OCI-LY1 (cell line): ENCODE results near the gene CNPY4.

Source experiments
- H2AFZ ChIP-seq: fragments of 200-600 bp; sonication (generic), shearing (Covaris generic); 2 replicates; pipeline ENCODE4 v1.6.0; 2014; ENCODE audit warnings: antibody characterized with exemption, mild to moderate bottlenecking, low read length
- H3F3A ChIP-seq: fragments of 200-600 bp; sonication (generic), shearing (Covaris generic); 2 replicates; pipeline ENCODE4 v1.6.0; 2014; ENCODE audit warnings: mild to moderate bottlenecking, antibody characterized with exemption, low read length, moderate library complexity; ENCODE audit not compliant: insufficient read depth
- H3K27ac ChIP-seq: fragments of 200-600 bp; sonication (generic); 2 replicates; pipeline ENCODE4 v1.5.1; 2014; ENCODE audit warnings: low read length, mixed run types, mild to moderate bottlenecking, low read depth; ENCODE audit not compliant: poor library complexity, severe bottlenecking
- H3K27me3 ChIP-seq: fragments of 200-600 bp; sonication (generic); 2 replicates; pipeline ENCODE4 v1.6.0; 2014; ENCODE audit warnings: antibody characterized with exemption, mild to moderate bottlenecking, low read length, moderate library complexity; ENCODE audit not compliant: insufficient read depth
- H3K36me3 ChIP-seq: fragments of 200-600 bp; sonication (generic); 2 replicates; pipeline ENCODE4 v1.6.1; 2014; ENCODE audit warnings: mild to moderate bottlenecking, antibody characterized with exemption, low read length, moderate library complexity, mixed read lengths; ENCODE audit not compliant: insufficient read depth
- H3K4me1 ChIP-seq: fragments of 200-600 bp; sonication (generic); 2 replicates; pipeline ENCODE4 v1.5.1; 2014; ENCODE audit warnings: mild to moderate bottlenecking, low read length, moderate library complexity; ENCODE audit not compliant: insufficient read depth, severe bottlenecking
- H3K4me2 ChIP-seq: fragments of 200-600 bp; sonication (generic), shearing (Covaris generic); 2 replicates; pipeline ENCODE4 v1.6.1; 2014; ENCODE audit warnings: low read length
- H3K4me3 ChIP-seq: fragments of 200-600 bp; sonication (generic); 2 replicates; pipeline ENCODE4 v1.5.1; 2014; ENCODE audit warnings: low read length, low read depth, mild to moderate bottlenecking, mixed read lengths; ENCODE audit not compliant: poor library complexity, severe bottlenecking
- H3K79me2 ChIP-seq: fragments of 200-600 bp; shearing (Covaris generic); 2 replicates; pipeline ENCODE4 v1.6.1; 2016; ENCODE audit warnings: mixed run types, low read length, mixed read lengths; ENCODE audit not compliant: insufficient read depth
- H3K9ac ChIP-seq: fragments of 200-600 bp; sonication (generic), shearing (Covaris generic); 2 replicates; pipeline ENCODE4 v1.6.1; 2014; ENCODE audit warnings: mild to moderate bottlenecking, low read length, mixed read lengths
- H3K9me2 ChIP-seq: fragments of 200-600 bp; sonication (generic), shearing (Covaris generic); 2 replicates; pipeline ENCODE4 v1.6.1; 2014; ENCODE audit warnings: low read depth, mild to moderate bottlenecking, low read length, mixed read lengths
- H3K9me3 ChIP-seq: fragments of 200-600 bp; shearing (Covaris generic); 2 replicates; pipeline ENCODE4 v1.6.1; 2014; ENCODE audit warnings: low read length, mixed read lengths
- H4K20me1 ChIP-seq: fragments of 200-600 bp; sonication (generic), shearing (Covaris generic); 2 replicates; pipeline ENCODE4 v1.6.0; 2016; ENCODE audit warnings: mild to moderate bottlenecking, low read length; ENCODE audit not compliant: insufficient read depth
- EZH2 ChIP-seq: fragments of 200-600 bp; sonication (generic), shearing (Covaris generic); IDR thresholded peaks from 2 replicates; pipeline ENCODE4 v1.8.0; 2017; ENCODE audit warnings: borderline replicate concordance, mixed run types, mild to moderate bottlenecking, antibody characterized with exemption, low read length, moderate library complexity, mixed read lengths
- TF ChIP-seq, protein P1 (sequence below): fragments of 200-600 bp; sonication (generic), shearing (Covaris generic); IDR thresholded peaks from 2 replicates; pipeline ENCODE4 v1.5.1; 2017; ENCODE audit warnings: mild to moderate bottlenecking, antibody characterized with exemption, low read length, moderate library complexity, mixed read lengths

CNPY4 gene

DNA sequence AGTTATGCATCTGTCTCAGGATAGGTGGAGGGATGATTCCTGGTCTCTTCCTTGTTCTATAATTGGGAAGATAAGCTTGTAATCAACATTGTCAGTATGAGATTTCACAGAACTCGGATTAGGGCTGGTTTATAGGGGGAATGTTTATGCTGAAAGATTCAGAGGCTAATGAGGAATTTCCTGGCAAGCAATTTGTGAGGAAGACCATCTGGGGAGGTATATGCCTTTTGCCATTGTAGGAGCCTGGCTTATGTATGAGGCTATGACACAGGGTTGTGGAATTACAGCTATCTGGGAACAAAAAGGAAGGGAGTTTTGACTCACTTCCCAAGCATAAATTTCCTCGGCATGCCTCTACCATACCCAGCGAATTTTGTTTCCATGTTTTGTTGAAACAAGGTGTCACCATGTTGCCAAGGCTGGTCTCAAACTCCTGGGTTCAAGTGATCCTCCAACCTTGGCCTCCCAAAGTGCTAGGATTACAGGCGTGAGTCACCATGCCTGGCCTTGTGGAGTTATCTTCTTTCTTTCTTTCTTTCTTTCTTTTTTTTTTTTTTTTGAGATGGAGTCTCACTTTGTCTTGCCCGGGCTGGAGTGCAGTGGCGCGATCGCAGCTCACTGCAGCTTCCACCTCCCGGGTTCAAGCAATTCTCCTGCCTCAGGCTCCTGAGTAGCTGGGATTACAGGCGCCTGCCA lies 32.2 kb upstream of the CNPY4 start:
- no peak overlapping the region for H3K9ac ChIP-seq
- H3K36me3 ChIP-seq = peaks cover 21% of the 10 kb centered on the region
- peaks cover 21% of the 10 kb centered on the region for H3F3A ChIP-seq
- H3K4me3 ChIP-seq = no peak overlapping the region
- no peaks in the 10 kb centered on the region for H3K79me2 ChIP-seq
- TF ChIP-seq, protein P1, sequence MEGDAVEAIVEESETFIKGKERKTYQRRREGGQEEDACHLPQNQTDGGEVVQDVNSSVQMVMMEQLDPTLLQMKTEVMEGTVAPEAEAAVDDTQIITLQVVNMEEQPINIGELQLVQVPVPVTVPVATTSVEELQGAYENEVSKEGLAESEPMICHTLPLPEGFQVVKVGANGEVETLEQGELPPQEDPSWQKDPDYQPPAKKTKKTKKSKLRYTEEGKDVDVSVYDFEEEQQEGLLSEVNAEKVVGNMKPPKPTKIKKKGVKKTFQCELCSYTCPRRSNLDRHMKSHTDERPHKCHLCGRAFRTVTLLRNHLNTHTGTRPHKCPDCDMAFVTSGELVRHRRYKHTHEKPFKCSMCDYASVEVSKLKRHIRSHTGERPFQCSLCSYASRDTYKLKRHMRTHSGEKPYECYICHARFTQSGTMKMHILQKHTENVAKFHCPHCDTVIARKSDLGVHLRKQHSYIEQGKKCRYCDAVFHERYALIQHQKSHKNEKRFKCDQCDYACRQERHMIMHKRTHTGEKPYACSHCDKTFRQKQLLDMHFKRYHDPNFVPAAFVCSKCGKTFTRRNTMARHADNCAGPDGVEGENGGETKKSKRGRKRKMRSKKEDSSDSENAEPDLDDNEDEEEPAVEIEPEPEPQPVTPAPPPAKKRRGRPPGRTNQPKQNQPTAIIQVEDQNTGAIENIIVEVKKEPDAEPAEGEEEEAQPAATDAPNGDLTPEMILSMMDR = no peak
- TF ChIP-seq EZH2 = no peak
- no peak overlapping the region for H3K27ac ChIP-seq
- H3K4me2 ChIP-seq = no peak overlapping the region
- no peak overlapping the region for H2AFZ ChIP-seq
- no peaks in the 10 kb centered on the region for H3K27me3 ChIP-seq
- H3K4me1 ChIP-seq = peaks cover 30% of the 10 kb centered on the region
- H4K20me1 ChIP-seq = no peaks in the 10 kb centered on the region
- H3K9me2 ChIP-seq = no peaks in the 10 kb centered on the region
- H3K9me3 ChIP-seq = no peaks in the 10 kb centered on the region

DNA sequence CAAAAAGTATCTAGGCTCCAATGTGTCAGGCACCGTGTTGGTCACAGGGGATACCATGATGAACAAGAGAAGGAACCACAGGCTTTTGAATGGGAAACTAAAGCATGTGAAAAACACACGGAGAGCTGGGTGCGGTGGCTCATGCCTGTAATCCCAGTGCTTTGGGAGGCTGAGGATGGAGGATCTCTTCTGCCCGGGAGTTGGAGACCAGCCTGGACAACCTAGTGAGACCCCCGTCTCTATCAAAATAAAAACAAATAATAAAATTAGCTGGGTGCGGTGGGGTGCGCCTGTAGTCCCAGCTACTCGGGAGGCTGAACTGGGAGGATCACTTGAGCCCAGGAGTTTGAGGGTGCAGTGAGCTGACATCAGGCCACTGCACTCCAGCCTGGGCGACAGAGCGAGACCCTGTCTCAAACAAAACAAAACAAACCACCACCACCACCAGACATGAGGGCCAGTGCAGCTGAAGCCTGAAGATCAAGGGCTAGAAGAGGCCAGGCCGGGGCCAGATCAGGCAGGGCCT lies 31.3 kb upstream of the CNPY4 start:
- H4K20me1 ChIP-seq = no peaks in the 10 kb centered on the region
- no peaks in the 10 kb centered on the region for H3K9me3 ChIP-seq
- peaks cover 30% of the 10 kb centered on the region for H3K36me3 ChIP-seq
- H3K79me2 ChIP-seq = no peaks in the 10 kb centered on the region
- TF ChIP-seq, protein P1 = no peak
- no peak for TF ChIP-seq EZH2
- peaks cover 22% of the 10 kb centered on the region for H3K4me1 ChIP-seq
- H3K4me3 ChIP-seq = peak overlapping the region; percentile 76
- H2AFZ ChIP-seq = peak overlapping the region; percentile 36; the same call in 1 of the 2 replicates
- H3K4me2 ChIP-seq = peak overlapping the region; percentile 92
- peaks cover 24% of the 10 kb centered on the region for H3F3A ChIP-seq
- peak overlapping the region; percentile 65 for H3K27ac ChIP-seq
- H3K9me2 ChIP-seq = no peaks in the 10 kb centered on the region
- no peaks in the 10 kb centered on the region for H3K27me3 ChIP-seq
- peak overlapping the region; percentile 88 for H3K9ac ChIP-seq

DNA sequence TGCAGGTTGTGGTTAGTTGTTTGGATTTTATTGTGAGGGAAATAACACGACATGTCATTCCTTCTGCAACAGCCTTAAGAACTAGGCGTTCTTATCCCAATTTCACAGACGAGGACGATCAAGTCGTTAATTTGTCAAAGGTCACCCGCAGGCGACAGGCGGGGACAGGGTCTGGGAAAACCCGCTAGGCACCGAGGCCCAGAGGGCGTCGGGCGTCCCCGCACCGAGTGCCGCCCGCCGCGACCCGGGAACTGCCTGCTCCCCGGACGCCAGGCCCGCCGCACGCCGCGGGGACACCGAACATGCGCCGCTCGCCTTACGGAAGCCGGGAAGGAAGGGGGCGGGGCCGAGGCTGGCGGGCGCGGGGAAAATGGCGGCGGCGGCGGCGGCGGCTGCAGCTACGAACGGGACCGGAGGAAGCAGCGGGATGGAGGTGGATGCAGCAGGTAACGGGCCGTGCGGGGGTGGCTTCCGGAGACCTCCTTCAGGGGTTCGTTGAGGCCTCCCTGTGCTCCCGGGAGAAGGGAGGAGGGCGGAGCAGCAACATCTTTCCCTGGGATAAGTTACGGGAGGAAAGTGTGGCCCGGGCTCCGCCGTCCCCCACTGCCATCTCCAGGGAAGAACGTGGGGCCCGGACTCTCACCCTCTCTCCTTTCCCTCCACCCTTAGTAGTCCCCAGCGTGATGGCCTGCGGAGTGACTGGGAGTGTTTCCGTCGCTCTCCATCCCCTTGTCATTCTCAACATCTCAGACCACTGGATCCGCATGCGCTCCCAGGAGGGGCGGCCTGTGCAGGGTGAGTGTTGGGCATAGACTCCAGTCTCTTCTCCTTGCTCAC lies 30.6 kb upstream of the CNPY4 start, which contains the start of gene COPS6:
TSS of gene COPS6 (plus strand) at position 349 of the 837 bp plus-strand sequence. CDS start at position 371, 22 bp downstream.
- peak within 1 kb of the TSS; percentile 76 for H3K4me3 ChIP-seq
- no peaks in the 10 kb centered on the region for H3K9me3 ChIP-seq
- peak within 1 kb of the TSS; percentile 92 for H3K4me2 ChIP-seq
- no peaks in the 10 kb centered on the region for H4K20me1 ChIP-seq
- peaks cover 37% of the 10 kb centered on the region for H3K36me3 ChIP-seq
- no peaks in the 10 kb centered on the region for H3K9me2 ChIP-seq
- H3K4me1 ChIP-seq = peaks cover 22% of the 10 kb centered on the region
- H3K27ac ChIP-seq = peak within 1 kb of the TSS; percentile 65
- peak within 1 kb of the TSS; percentile 36; the same call in 1 of the 2 replicates for H2AFZ ChIP-seq
- H3K9ac ChIP-seq = peak within 1 kb of the TSS; percentile 88
- peaks cover 22% of the 10 kb centered on the region for H3F3A ChIP-seq
- H3K79me2 ChIP-seq = no peaks in the 10 kb centered on the region
- TF ChIP-seq EZH2 = no peak
- TF ChIP-seq, protein P1 = no peak
- H3K27me3 ChIP-seq = no peaks in the 10 kb centered on the region
